Amniotic stem cell (primary cell): Measurements from ENCODE around the gene TRIM34.
"Not testable (repeated sequence)": the region's sequence is repeated elsewhere in the genome, so short reads cannot be mapped to it uniquely, and the experiment has no call there.

ENCODE experiments used
- DNase-seq: peaks from one replicate; lab custom pipeline; 2025; lab: John Stamatoyannopoulos, UW

TRIM34 gene

GRCh38 chr11:5624489-5625279 lies at the start of gene TRIM34:
TSS of gene TRIM34 (plus strand) at chr11:5625001. CDS start at chr11:5632332, 7,331 bp downstream.
- peak; percentile 38 for DNase-seq

GRCh38 chr11:5575152-5575551 lies 49.6 kb upstream of the TRIM34 start:
- no peak for DNase-seq

GRCh38 chr11:5577101-5577500 lies 47.7 kb upstream of the TRIM34 start:
- DNase-seq = no peak

- no peak for DNase-seq
Observed at GRCh38 chr11:5580577-5580976, 44.2 kb upstream of the TRIM34 start, which contains the start of gene OR52B6. TSS of gene OR52B6 (plus strand) at chr11:5580877. CDS start at chr11:5580877, 0 bp downstream.

GRCh38 chr11:5581014-5581413 lies 43.8 kb upstream of the TRIM34 start:
- no peak for DNase-seq

GRCh38 chr11:5584458-5584857 lies 40.3 kb upstream of the TRIM34 start:
- not testable (repeated sequence) for DNase-seq

- not testable (repeated sequence) for DNase-seq
Observed at GRCh38 chr11:5589906-5590305, 34.9 kb upstream of the TRIM34 start.

GRCh38 chr11:5591613-5592012 lies 33.2 kb upstream of the TRIM34 start:
- no peak for DNase-seq

- no peak for DNase-seq
Observed at GRCh38 chr11:5592615-5593014, 32.2 kb upstream of the TRIM34 start.

- DNase-seq = no peak
Observed at GRCh38 chr11:5593146-5593545, 31.7 kb upstream of the TRIM34 start.

- no peak for DNase-seq
Observed at GRCh38 chr11:5596607-5597201, 28.1 kb upstream of the TRIM34 start, which contains the start of gene TRIM6. TSS of gene TRIM6 (plus strand) at chr11:5596637. CDS start at chr11:5596898, 261 bp downstream.

- DNase-seq = no peak
Observed at GRCh38 chr11:5597953-5598352, 26.8 kb upstream of the TRIM34 start.

- peak; percentile 33 for DNase-seq
Observed at GRCh38 chr11:5600374-5600851, 24.4 kb upstream of the TRIM34 start.

- DNase-seq = not testable (repeated sequence)
Observed at GRCh38 chr11:5602791-5603190, 22.0 kb upstream of the TRIM34 start.

GRCh38 chr11:5603326-5603725 lies 21.5 kb upstream of the TRIM34 start:
- DNase-seq = no peak

GRCh38 chr11:5604896-5605295 lies 19.9 kb upstream of the TRIM34 start:
- no peak for DNase-seq

GRCh38 chr11:5605849-5606248 lies 19.0 kb upstream of the TRIM34 start:
- peak; percentile 24 for DNase-seq

GRCh38 chr11:5608808-5609207 lies 16.0 kb upstream of the TRIM34 start:
- no peak for DNase-seq

GRCh38 chr11:5610446-5610845 lies 14.4 kb upstream of the TRIM34 start:
- DNase-seq = no peak

- DNase-seq = no peak
Observed at GRCh38 chr11:5611627-5612026, 13.2 kb upstream of the TRIM34 start.

GRCh38 chr11:5618807-5619206 lies 6.0 kb upstream of the TRIM34 start:
- peak; percentile 49 for DNase-seq

- peak; percentile 75 for DNase-seq
Observed at GRCh38 chr11:5620651-5621521, 3.9 kb upstream of the TRIM34 start.
